OCI-LY1 (cell line): ENCODE measurements around the gene HMCN2.

Experiments
- CTCF ChIP-seq: fragments of 200-600 bp; sonication (generic), shearing (Covaris generic); IDR thresholded peaks from 2 replicates; pipeline ENCODE4 v1.5.1; 2017; ENCODE audit warnings: mild to moderate bottlenecking, antibody characterized with exemption, low read length, moderate library complexity, mixed read lengths
- EZH2 ChIP-seq: fragments of 200-600 bp; sonication (generic), shearing (Covaris generic); IDR thresholded peaks from 2 replicates; pipeline ENCODE4 v1.8.0; 2017; ENCODE audit warnings: borderline replicate concordance, mixed run types, mild to moderate bottlenecking, antibody characterized with exemption, low read length, moderate library complexity, mixed read lengths

GRCh38 chr9:130315446-130316226 is 50.1 kb downstream of the HMCN2 start:
- TF ChIP-seq EZH2 (no peak), CTCF (no peak)
